LNCaP clone FGC (cell line): Measurements from ENCODE around the gene SLC25A21.
A peak's percentile ranks its signal among the peaks of the same experiment; 100 is the strongest.

Source experiments
- DNase-seq: peaks from one replicate; pipeline ENCODE4 v3.0.0-alpha.2; 2011; ENCODE audit warnings: low read depth
- H3K4me3 ChIP-seq: 2 replicates; pipeline ENCODE4 v1.5.1; 2011; ENCODE audit warnings: mild to moderate bottlenecking, low read depth, low read length, control low read depth
- CTCF ChIP-seq: IDR thresholded peaks from 2 replicates; pipeline ENCODE4 v1.5.1; 2012; ENCODE audit warnings: mild to moderate bottlenecking; ENCODE audit not compliant: control insufficient read depth, insufficient read depth; ENCODE audit errors: extremely low read depth

SLC25A21 gene

GRCh38 chr14:37122919-37123639 lies 49.3 kb downstream of the SLC25A21 start:
- DNase-seq, result no peak
- H3K4me3 ChIP-seq, result no peak overlapping the region
- no peak for TF ChIP-seq CTCF

- no peak overlapping the region for H3K4me3 ChIP-seq
- no peak for DNase-seq
- no peak for TF ChIP-seq CTCF
Observed at GRCh38 chr14:37122288-37122687, 50.1 kb downstream of the SLC25A21 start.

GRCh38 chr14:37118673-37119366 lies 53.6 kb downstream of the SLC25A21 start:
- H3K4me3 ChIP-seq, result no peak overlapping the region
- DNase-seq, result no peak
- TF ChIP-seq CTCF, result no peak

- no peak overlapping the region for H3K4me3 ChIP-seq
- DNase-seq, result no peak
- peak; percentile 64 for TF ChIP-seq CTCF
Observed at GRCh38 chr14:37116933-37117849, 55.2 kb downstream of the SLC25A21 start.

GRCh38 chr14:37115406-37115805 lies 57.0 kb downstream of the SLC25A21 start:
- DNase-seq, result no peak
- no peak for TF ChIP-seq CTCF
- no peak overlapping the region for H3K4me3 ChIP-seq

- TF ChIP-seq CTCF, result no peak
- no peak overlapping the region for H3K4me3 ChIP-seq
- DNase-seq, result no peak
Observed at GRCh38 chr14:37114559-37114958, 57.8 kb downstream of the SLC25A21 start.
